ENCODE results near the gene HAGH. TPM values are rescaled to one million over a fixed set of nuclear protein-coding genes. Genes with fewer than 3 reads are reported as not detected.

The HAGH gene
- polyA plus RNA-seq, 2 of the 4 experiments (the other 2 are of a cell fraction) = 34.9 to 66.4 TPM

- peak; percentile 96 for FAIRE-seq
- Histone ChIP-seq H3K9me3 (no peaks in the 10 kb centered on the region), H3K4me3 (peak overlapping the region; percentile 7; the same call in 1 of the 3 replicates), H3K4me1 (peaks cover 44% of the 10 kb centered on the region), H3K27ac (peak overlapping the region; percentile 75 to 88), H3K4me2 (peak overlapping the region; percentile 71)
- TF ChIP-seq EHMT2 (IDR thresholded peaks at IDR 0.05; ENCODE audit: low read depth) = no peak
- TF ChIP-seq HES2 (IDR thresholded peaks at IDR 0.05) = peak; percentile 62
- TF ChIP-seq PBX3 (IDR thresholded peaks at IDR 0.05) = 0 out of 2 replicates have a peak, but pooled peaks have one; percentile 18
- peak; percentile 88 to 91 for TF ChIP-seq CEBPB (IDR thresholded peaks at IDR 0.05)
- no peak for TF ChIP-seq NR3C1 (IDR thresholded peaks at IDR 0.05)
- TF ChIP-seq ZNF302 (CRISPR knock-in tag; IDR thresholded peaks at IDR 0.05) = no peak
- peak; percentile 90 for TF ChIP-seq MAFK (IDR thresholded peaks at IDR 0.05; ENCODE audit: partially characterized antibody)
- TF ChIP-seq JUN (IDR thresholded peaks at IDR 0.05) = peak; percentile 70 to 72; a peak in 2 of 5 replicates
- TF ChIP-seq HEYL (CRISPR knock-in tag; IDR thresholded peaks at IDR 0.05) = no peak
- TF ChIP-seq, protein P1, sequence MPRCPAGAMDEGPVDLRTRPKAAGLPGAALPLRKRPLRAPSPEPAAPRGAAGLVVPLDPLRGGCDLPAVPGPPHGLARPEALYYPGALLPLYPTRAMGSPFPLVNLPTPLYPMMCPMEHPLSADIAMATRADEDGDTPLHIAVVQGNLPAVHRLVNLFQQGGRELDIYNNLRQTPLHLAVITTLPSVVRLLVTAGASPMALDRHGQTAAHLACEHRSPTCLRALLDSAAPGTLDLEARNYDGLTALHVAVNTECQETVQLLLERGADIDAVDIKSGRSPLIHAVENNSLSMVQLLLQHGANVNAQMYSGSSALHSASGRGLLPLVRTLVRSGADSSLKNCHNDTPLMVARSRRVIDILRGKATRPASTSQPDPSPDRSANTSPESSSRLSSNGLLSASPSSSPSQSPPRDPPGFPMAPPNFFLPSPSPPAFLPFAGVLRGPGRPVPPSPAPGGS (IDR thresholded peaks at IDR 0.05) = 0 out of 3 replicates have a peak, but pooled peaks have one; percentile 28
- TF ChIP-seq, protein P2, sequence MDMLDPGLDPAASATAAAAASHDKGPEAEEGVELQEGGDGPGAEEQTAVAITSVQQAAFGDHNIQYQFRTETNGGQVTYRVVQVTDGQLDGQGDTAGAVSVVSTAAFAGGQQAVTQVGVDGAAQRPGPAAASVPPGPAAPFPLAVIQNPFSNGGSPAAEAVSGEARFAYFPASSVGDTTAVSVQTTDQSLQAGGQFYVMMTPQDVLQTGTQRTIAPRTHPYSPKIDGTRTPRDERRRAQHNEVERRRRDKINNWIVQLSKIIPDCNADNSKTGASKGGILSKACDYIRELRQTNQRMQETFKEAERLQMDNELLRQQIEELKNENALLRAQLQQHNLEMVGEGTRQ (IDR thresholded peaks at IDR 0.05) = no peak
- TF ChIP-seq HOXB5 (CRISPR knock-in tag; IDR thresholded peaks at IDR 0.05) = no peak
- peak; percentile 70; the same call in 1 of the 2 replicates for TF ChIP-seq GATA3 (IDR thresholded peaks at IDR 0.05; ENCODE audit: borderline replicate concordance)
- TF ChIP-seq, protein P3, sequence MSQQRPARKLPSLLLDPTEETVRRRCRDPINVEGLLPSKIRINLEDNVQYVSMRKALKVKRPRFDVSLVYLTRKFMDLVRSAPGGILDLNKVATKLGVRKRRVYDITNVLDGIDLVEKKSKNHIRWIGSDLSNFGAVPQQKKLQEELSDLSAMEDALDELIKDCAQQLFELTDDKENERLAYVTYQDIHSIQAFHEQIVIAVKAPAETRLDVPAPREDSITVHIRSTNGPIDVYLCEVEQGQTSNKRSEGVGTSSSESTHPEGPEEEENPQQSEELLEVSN (IDR thresholded peaks at IDR 0.05; ENCODE audit: borderline replicate concordance, low read depth) = no peak
- TF ChIP-seq ZC3H11A (IDR thresholded peaks at IDR 0.05) = no peak
- TF ChIP-seq, protein P4, sequence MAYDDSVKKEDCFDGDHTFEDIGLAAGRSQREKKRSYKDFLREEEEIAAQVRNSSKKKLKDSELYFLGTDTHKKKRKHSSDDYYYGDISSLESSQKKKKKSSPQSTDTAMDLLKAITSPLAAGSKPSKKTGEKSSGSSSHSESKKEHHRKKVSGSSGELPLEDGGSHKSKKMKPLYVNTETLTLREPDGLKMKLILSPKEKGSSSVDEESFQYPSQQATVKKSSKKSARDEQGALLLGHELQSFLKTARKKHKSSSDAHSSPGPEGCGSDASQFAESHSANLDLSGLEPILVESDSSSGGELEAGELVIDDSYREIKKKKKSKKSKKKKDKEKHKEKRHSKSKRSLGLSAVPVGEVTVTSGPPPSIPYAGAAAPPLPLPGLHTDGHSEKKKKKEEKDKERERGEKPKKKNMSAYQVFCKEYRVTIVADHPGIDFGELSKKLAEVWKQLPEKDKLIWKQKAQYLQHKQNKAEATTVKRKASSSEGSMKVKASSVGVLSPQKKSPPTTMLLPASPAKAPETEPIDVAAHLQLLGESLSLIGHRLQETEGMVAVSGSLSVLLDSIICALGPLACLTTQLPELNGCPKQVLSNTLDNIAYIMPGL (CRISPR knock-in tag; IDR thresholded peaks at IDR 0.05; ENCODE audit: borderline replicate concordance) = no peak
- peak; percentile 90 for TF ChIP-seq FOSL2 (IDR thresholded peaks at IDR 0.05)
- peak; percentile 99 for TF ChIP-seq FOSL2 (CRISPR knock-in tag; IDR thresholded peaks at IDR 0.05)
- TF ChIP-seq RARB (CRISPR knock-in tag; IDR thresholded peaks at IDR 0.05) = peak; percentile 95
- TF ChIP-seq EP300 (IDR thresholded peaks at IDR 0.05) = peak; percentile 45 to 60; a peak in 2 of 5 replicates
- TF ChIP-seq PHF8 (IDR thresholded peaks at IDR 0.05; ENCODE audit: borderline replicate concordance, low read depth) = no peak
- no peak for TF ChIP-seq CHD2 (IDR thresholded peaks at IDR 0.05; ENCODE audit: low read length, partially characterized antibody)
- no peak for TF ChIP-seq MAZ (IDR thresholded peaks at IDR 0.05; ENCODE audit: borderline replicate concordance, low read depth, low read length)
- no peak for TF ChIP-seq BHLHE40 (IDR thresholded peaks at IDR 0.05; ENCODE audit: low read depth, low read length)
- no peak for TF ChIP-seq SMC3 (IDR thresholded peaks at IDR 0.05)
- no peak; the same call in 1 of the 2 replicates for TF ChIP-seq FOXS1 (CRISPR knock-in tag; IDR thresholded peaks at IDR 0.05)
- TF ChIP-seq CHD4 (IDR thresholded peaks at IDR 0.05; ENCODE audit: borderline replicate concordance) = no peak
- TF ChIP-seq NFE2L2 (conservative IDR thresholded peaks at IDR 0.05; ENCODE audit: low read length) = no peak
- TF ChIP-seq HOXA7 (CRISPR knock-in tag; IDR thresholded peaks at IDR 0.05) = 0 out of 2 replicates have a peak, but pooled peaks have one; percentile 58
- TF ChIP-seq, protein P5, sequence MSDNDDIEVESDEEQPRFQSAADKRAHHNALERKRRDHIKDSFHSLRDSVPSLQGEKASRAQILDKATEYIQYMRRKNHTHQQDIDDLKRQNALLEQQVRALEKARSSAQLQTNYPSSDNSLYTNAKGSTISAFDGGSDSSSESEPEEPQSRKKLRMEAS (IDR thresholded peaks at IDR 0.05) = peak; percentile 73
- no peak for TF ChIP-seq ZFP36 (IDR thresholded peaks at IDR 0.05; ENCODE audit: borderline replicate concordance, partially characterized antibody)
- TF ChIP-seq JUNB (IDR thresholded peaks at IDR 0.05) = peak; percentile 91
- TF ChIP-seq HDAC2 (IDR thresholded peaks at IDR 0.05) = no peak
- TF ChIP-seq POLR2A (IDR thresholded peaks at IDR 0.05; ENCODE audit: low read length) = no peak
- TF ChIP-seq FOSB (CRISPR knock-in tag; IDR thresholded peaks at IDR 0.05) = no peak; the same call in 1 of the 2 replicates
- 0 out of 2 replicates have a peak, but pooled peaks have one; percentile 9 for TF ChIP-seq ATOH8 (CRISPR knock-in tag; IDR thresholded peaks at IDR 0.05; ENCODE audit: low read depth)
- CTCF ChIA-PET = interaction anchor here (1.3 to 25.7 kb wide), 5 partner anchors 20 to 270 kb away, joined by 3 to 396 read pairs (median 5); no protein-coding TSS in a partner anchor
- POLR2A ChIA-PET = interaction anchor here (0.7 to 1.8 kb wide), 3 partner anchors 58 to 94 kb away, joined by 7 to 11 read pairs (median 8); partner anchors contain the start of gene RPS2
- peak; percentile 60 to 95 for DNase-seq (ENCODE audit: low read depth in 1 of 2, low spot score in 1 of 2)
- 1% methylated on average over 9 of the region's 9 CpGs for WGBS (ENCODE audit: missing lambda C conversion rate)
- ATAC-seq = peak; percentile 88 to 94
Observed at GRCh38 chr16:1870365-1871082, 43.9 kb upstream of the HAGH start.
